SK-N-SH (cell line): Measurements from ENCODE around the gene GJD3. TPM values are rescaled to one million over a fixed set of nuclear protein-coding genes. Genes with fewer than 3 reads are reported as not detected.

ENCODE experiments used
- CTCF ChIA-PET: fragments of 300-600, 350-600 bp; formaldehyde crosslinking; extraction: SDS; loops from one replicate; lab custom pipeline; 2021; lab: Yijun Ruan, JAX
- POLR2A ChIA-PET: fragments of 350-600 bp; sonication (Branson Sonifier 250); formaldehyde crosslinking; extraction: SDS; loops from one replicate; lab custom pipeline; 2020; ENCODE audit warnings: antibody characterized with exemption, inconsistent platforms; lab: Yijun Ruan, JAX
- DNase-seq: peaks from one replicate; pipeline ENCODE4 v3.0.0; 2012
- H2AFZ ChIP-seq: fragments of 200-600 bp; sonication (generic); 2 replicates; pipeline ENCODE4 v1.8.1; 2016; ENCODE audit warnings: antibody characterized with exemption, mild to moderate bottlenecking, low read depth
- H3F3A ChIP-seq: fragments of 200-600 bp; sonication (generic); replicated peaks from 2 replicates; pipeline ENCODE3; 2016; ENCODE audit warnings: antibody characterized with exemption, mild to moderate bottlenecking; ENCODE audit not compliant: insufficient read depth
- H3K27ac ChIP-seq, 2 experiments: fragments of 200-500 bp in 1 of 2; fragments of 200-600 bp in 1 of 2; sonication (Bioruptor generic) in 1 of 2; sonication (generic), shearing (Covaris generic) in 1 of 2; 2 replicates each; pipeline versions ENCODE4 v1.5.1 to v1.6.1; 2014 to 2016; ENCODE audit warnings: low read depth in 2 of 2, inconsistent platforms in 1 of 2, low read length in 1 of 2, mild to moderate bottlenecking in 1 of 2, mixed read lengths in 1 of 2
- H3K27me3 ChIP-seq: fragments of 200-600 bp; sonication (generic), shearing (Covaris generic); 2 replicates; pipeline ENCODE4 v1.6.1; 2016; ENCODE audit warnings: mixed run types; ENCODE audit not compliant: insufficient read depth
- H3K36me3 ChIP-seq, 2 experiments: fragments of 200-500 bp in 1 of 2; fragments of 200-600 bp in 1 of 2; sonication (Bioruptor generic) in 1 of 2; sonication (generic) in 1 of 2; replicated peaks in 1 of 2; 2 replicates each; pipeline versions ENCODE3 to v1.5.1; 2014 to 2016; ENCODE audit warnings: low read length in 1 of 2, mild to moderate bottlenecking in 1 of 2; ENCODE audit not compliant: insufficient read depth in 2 of 2, control insufficient read depth in 1 of 2
- H3K4me1 ChIP-seq, 2 experiments: fragments of 200-500 bp in 1 of 2; fragments of 200-600 bp in 1 of 2; sonication (Bioruptor generic) in 1 of 2; sonication (generic), shearing (Covaris generic) in 1 of 2; 2 replicates each; pipeline versions ENCODE4 v1.5.1 to v1.6.1; 2014 to 2016; ENCODE audit warnings: low read depth in 1 of 2, low read length in 1 of 2, mixed run types in 1 of 2; ENCODE audit not compliant: insufficient read depth in 2 of 2, control insufficient read depth in 1 of 2
- H3K4me2 ChIP-seq: fragments of 200-600 bp; sonication (generic), shearing (Covaris generic); 2 replicates; pipeline ENCODE4 v1.6.1; 2017; ENCODE audit warnings: mixed run types
- H3K4me3 ChIP-seq, 2 experiments: fragments of 200-500 bp in 1 of 2; fragments of 200-600 bp in 1 of 2; sonication (Bioruptor generic) in 1 of 2; sonication (generic), shearing (Covaris generic) in 1 of 2; 2 replicates each; pipeline versions ENCODE4 v1.5.1 to v1.8.1; 2014 to 2016; ENCODE audit warnings: low read depth in 2 of 2, inconsistent platforms in 1 of 2, low read length in 1 of 2, mild to moderate bottlenecking in 1 of 2, mixed read lengths in 1 of 2, moderate library complexity in 1 of 2
- H3K79me2 ChIP-seq: fragments of 200-600 bp; sonication (generic); 2 replicates; pipeline ENCODE4 v1.8.1; 2017; ENCODE audit warnings: mild to moderate bottlenecking; ENCODE audit not compliant: insufficient read depth
- H3K9ac ChIP-seq: fragments of 200-600 bp; sonication (generic); 2 replicates; pipeline ENCODE4 v1.6.1; 2017; ENCODE audit warnings: mixed run types
- H3K9me2 ChIP-seq: fragments of 200-600 bp; sonication (generic); 2 replicates; pipeline ENCODE4 v1.6.1; 2017; ENCODE audit warnings: mixed run types
- H3K9me3 ChIP-seq: fragments of 200-600 bp; sonication (generic); 2 replicates; pipeline ENCODE4 v1.6.1; 2017; ENCODE audit warnings: mixed run types, mild to moderate bottlenecking, moderate library complexity
- H4K20me1 ChIP-seq: fragments of 200-600 bp; sonication (generic); 2 replicates; pipeline ENCODE4 v1.6.1; 2017; ENCODE audit warnings: mild to moderate bottlenecking, mixed run types; ENCODE audit not compliant: insufficient read depth
- EP300 ChIP-seq, 2 experiments: IDR thresholded peaks; 2 replicates each; pipeline versions ENCODE4 v1.4.0 to v1.6.1; 2012; ENCODE audit warnings: borderline replicate concordance in 1 of 2, low read depth in 1 of 2, low read length in 1 of 2
- EZH2phosphoT487 ChIP-seq: fragments of 200-600 bp; sonication (generic); IDR thresholded peaks from 2 replicates; pipeline ENCODE4 v1.6.1; 2017; ENCODE audit warnings: low read depth, mixed run types, mild to moderate bottlenecking, antibody characterized with exemption, moderate library complexity, borderline replicate concordance
- FOXM1 ChIP-seq: IDR thresholded peaks from 2 replicates; pipeline ENCODE4 v1.4.0; 2012; ENCODE audit warnings: low read depth, mild to moderate bottlenecking
- GABPA ChIP-seq: IDR thresholded peaks from 2 replicates; pipeline ENCODE4 v1.4.0; 2012; ENCODE audit warnings: low read depth, mild to moderate bottlenecking
- GATA2 ChIP-seq: sonication (generic); formaldehyde crosslinking; IDR thresholded peaks from 2 replicates; pipeline ENCODE4 v1.5.0; 2020; ENCODE audit warnings: mild to moderate bottlenecking, missing genetic modification reagents
- IRF3 ChIP-seq: fragments of 150-350 bp; IDR thresholded peaks from 2 replicates; pipeline ENCODE4 v1.6.1; 2016; ENCODE audit warnings: mild to moderate bottlenecking, low read depth, low read length
- MEF2A ChIP-seq: IDR thresholded peaks from 2 replicates; pipeline ENCODE4 v1.4.0; 2012; ENCODE audit warnings: low read depth, borderline replicate concordance
- MXI1 ChIP-seq: IDR thresholded peaks from 2 replicates; pipeline ENCODE4 v1.6.1; 2012; ENCODE audit warnings: mild to moderate bottlenecking, low read depth, low read length, improper control_type of control experiment
- NFIC ChIP-seq: IDR thresholded peaks from 2 replicates; pipeline ENCODE4 v1.4.0; 2012; ENCODE audit warnings: borderline replicate concordance
- NRF1 ChIP-seq: IDR thresholded peaks from 2 replicates; pipeline ENCODE4 v1.6.1; 2012; ENCODE audit warnings: low read depth, mild to moderate bottlenecking, low read length
- RAD21 ChIP-seq: IDR thresholded peaks from 2 replicates; pipeline ENCODE4 v1.6.1; 2012; ENCODE audit warnings: mild to moderate bottlenecking, low read length
- SIN3A ChIP-seq: IDR thresholded peaks from 2 replicates; pipeline ENCODE4 v1.6.1; 2012; ENCODE audit warnings: low read depth, mild to moderate bottlenecking, low read length, moderate library complexity, borderline replicate concordance
- SMC3 ChIP-seq: IDR thresholded peaks from 2 replicates; pipeline ENCODE4 v1.6.1; 2012; ENCODE audit warnings: low read depth, low read length, improper control_type of control experiment
- TAF1 ChIP-seq: IDR thresholded peaks from 2 replicates; pipeline ENCODE4 v1.6.1; 2012; ENCODE audit warnings: low read depth, mild to moderate bottlenecking, low read length, moderate library complexity, borderline replicate concordance
- TCF12 ChIP-seq: IDR thresholded peaks from 2 replicates; pipeline ENCODE4 v1.4.0; 2012
- USF1 ChIP-seq: IDR thresholded peaks from 2 replicates; pipeline ENCODE4 v1.4.0; 2012; ENCODE audit warnings: low read depth, borderline replicate concordance
- ZBTB33 ChIP-seq: IDR thresholded peaks from 2 replicates; pipeline ENCODE4 v1.4.0; 2012; ENCODE audit warnings: low read depth, borderline replicate concordance
- WGBS: methylation state at CpG from one replicate; pipeline ENCODE4 v1.1.6; 2017; ENCODE audit warnings: low lambda C conversion rate; 5-methylcytosine and 5-hydroxymethylcytosine counted together
- polyA plus RNA-seq, 3 experiments: library from polyadenylated mRNA; depleted of rRNA; stranded (reverse); fragments of >200 nt; gene quantifications; 2 replicates each; pipeline ENCODE4 v1.2.3, GENCODE V29; 2012

GJD3 gene
- polyA plus RNA-seq, 1 of the 3 experiments (the other 2 are of a cell fraction) = not detected

GRCh38 chr17:40320756-40321523, 43.6 kb downstream of the GJD3 start:
- Histone ChIP-seq H3K9ac (peak overlapping the region; percentile 97), H2AFZ (no peak overlapping the region), H3K9me2 (no peaks in the 10 kb centered on the region), H3K27ac (peak overlapping the region; percentile 91 to 96), H3K4me1 (peaks cover 68 to 91% of the 10 kb centered on the region in 2 experiments), H3K27me3 (no peaks in the 10 kb centered on the region), H3K79me2 (peaks cover 89% of the 10 kb centered on the region), H3K36me3 (no peaks in the 10 kb centered on the region)
- 65% methylated on average over 19 of the region's 19 CpGs for WGBS
- no peak for DNase-seq
- TF ChIP-seq MXI1 (no peak), GABPA (no peak), EZH2phosphoT487 (no peak), EP300 (IDR thresholded peaks at IDR 0.05; ENCODE audit: borderline replicate concordance in 1 of 2, low read depth in 1 of 2, low read length in 1 of 2) (no peak), MEF2A (no peak), SMC3 (no peak), USF1 (no peak), IRF3 (no peak), NRF1 (no peak), TAF1 (no peak), RAD21 (no peak), SIN3A (no peak), TCF12 (no peak), ZBTB33 (no peak), GATA2 (no peak), NFIC (no peak), FOXM1 (no peak)
- TF ChIP-seq, all 33 proteins: peak for 0
- POLR2A ChIA-PET = interaction anchor here (1.0 to 1.3 kb wide), 3 partner anchors 9 to 11 kb away, joined by 3 to 5 read pairs (median 4); no protein-coding TSS in a partner anchor
- Histone ChIP-seq H3F3A (peaks cover 33% of the 10 kb centered on the region), H3K4me3 (peak overlapping the region; percentile 89 to 96; a peak in 3 of 4 replicates), H3K4me2 (peak overlapping the region; percentile 95), H4K20me1 (peaks cover 47% of the 10 kb centered on the region), H3K9me3 (no peaks in the 10 kb centered on the region)
- CTCF ChIA-PET = interaction anchor here (1.0 to 57.6 kb wide), 3 partner anchors 16 to 155 kb away, joined by 4 to 1706 read pairs (median 1706); partner anchors contain the start of genes CDC6, GJD3 and RARA
